ENCODE measurements around the gene PAM.

GRCh38 chr5:102841021-102841420 is 85.9 kb downstream of the PAM start:
- TF ChIP-seq CTCF (IDR thresholded peaks at IDR 0.05) = no peak
- TF ChIP-seq POLR2A (IDR thresholded peaks at IDR 0.05) = no peak

All from testis (tissue), 2 donors.